Tibial nerve (tissue), 4 donors: ENCODE results near the gene TNFRSF19. TPM values are rescaled to one million over a fixed set of nuclear protein-coding genes. Genes with fewer than 3 reads are reported as not detected.

Experiments
- DNase-seq, 2 donors: peaks; one replicate each; pipeline ENCODE4 v3.0.0-alpha.2; 2019; ENCODE audit warnings: low spot score in 2 of 2
- H3K27ac ChIP-seq, 4 donors: fragments of 200-600 bp; sonication (generic) in 3 of 4; one replicate each; pipeline ENCODE4 v1.5.1; 2017 to 2019; ENCODE audit warnings: mild to moderate bottlenecking in 1 of 4
- H3K27me3 ChIP-seq, 2 donors: fragments of 200-600 bp; sonication (generic) in 1 of 2; one replicate each; pipeline versions ENCODE4 v1.5.1 to v1.6.0; 2017 to 2019
- H3K36me3 ChIP-seq, 3 donors: fragments of 200-600 bp; sonication (generic); one replicate each; pipeline ENCODE4 v1.5.1; 2018 to 2019
- H3K4me1 ChIP-seq, 4 donors: fragments of 200-600 bp; sonication (generic) in 3 of 4; one replicate each; pipeline ENCODE4 v1.5.1; 2017 to 2019
- H3K4me3 ChIP-seq, 4 donors: fragments of 200-600 bp; sonication (generic) in 3 of 4; one replicate each; pipeline ENCODE4 v1.5.1; 2017 to 2019; ENCODE audit warnings: mild to moderate bottlenecking in 1 of 4, moderate library complexity in 1 of 4
- H3K9me3 ChIP-seq, 4 donors: fragments of 200-600 bp; sonication (generic) in 3 of 4; one replicate each; pipeline ENCODE4 v1.5.1; 2017 to 2019
- CTCF ChIP-seq, 5 experiments: fragments of 200-600 bp in 3 of 5; fragments of 450-650 bp in 2 of 5; sonication (generic) in 3 of 5; IDR thresholded peaks; one replicate each; pipeline ENCODE4 v1.5.1; 2016 to 2019; ENCODE audit warnings: antibody characterized with exemption in 5 of 5, mild to moderate bottlenecking in 3 of 5, moderate library complexity in 2 of 5
- EP300 ChIP-seq, 2 donors: sonication (generic); formaldehyde crosslinking; IDR thresholded peaks; one replicate each; pipeline ENCODE4 v1.6.1; 2017; ENCODE audit warnings: antibody characterized with exemption in 2 of 2, mild to moderate bottlenecking in 1 of 2
- POLR2A ChIP-seq, 2 donors: fragments of 450-650 bp; IDR thresholded peaks; one replicate each; pipeline ENCODE4 v1.6.1; 2017; ENCODE audit warnings: antibody characterized with exemption in 2 of 2, mild to moderate bottlenecking in 2 of 2, moderate library complexity in 2 of 2
- WGBS, 2 donors: methylation state at CpG; one replicate each; pipeline ENCODE4 v1.1.5; 2018; 5-methylcytosine and 5-hydroxymethylcytosine counted together
- total RNA-seq, 4 donors: library from RNA; depleted of rRNA; stranded (reverse); fragments of >200 nt; gene quantifications; one replicate each; pipeline ENCODE4 v1.1.0, GENCODE V29; 2016

Gene TNFRSF19
- total RNA-seq, 4 donors from 2014 or later, result 10.7 to 24.3 (median 20.3) TPM

- no peak for TF ChIP-seq CTCF (IDR thresholded peaks at IDR 0.05)
- no peak for TF ChIP-seq POLR2A (IDR thresholded peaks at IDR 0.05)
- TF ChIP-seq EP300 (IDR thresholded peaks at IDR 0.05), result no peak
- no peaks in the 10 kb centered on the region for H3K9me3 ChIP-seq
- H3K27me3 ChIP-seq, result no peaks in the 10 kb centered on the region
- DNase-seq, result no peak
- H3K4me3 ChIP-seq, result no peak overlapping the region
- H3K4me1 ChIP-seq, result peaks cover 0 to 30% (median 3%) of the 10 kb centered on the region in 4 donors
- 69 to 72% methylated on average over 11 of the region's 11 CpGs for WGBS, 2 donors
- no peak overlapping the region for H3K27ac ChIP-seq
- H3K36me3 ChIP-seq, result peaks cover 0 to 3% (median 0%) of the 10 kb centered on the region in 3 donors
These were observed 84.2 kb downstream of the TNFRSF19 start for GRCh38 chr13:23654111-23655110.

- Histone ChIP-seq H3K4me1 (peaks cover 0 to 30% (median 3%) of the 10 kb centered on the region in 4 donors), H3K27me3 (no peaks in the 10 kb centered on the region), H3K27ac (no peak overlapping the region), H3K4me3 (no peak overlapping the region), H3K36me3 (peaks cover 0 to 12% (median 0%) of the 10 kb centered on the region in 3 donors), H3K9me3 (no peaks in the 10 kb centered on the region)
- WGBS, 2 donors, result 87 to 88% methylated on average over 3 of the region's 3 CpGs
- DNase-seq, result no peak
- no peak for TF ChIP-seq EP300 (IDR thresholded peaks at IDR 0.05)
- TF ChIP-seq POLR2A (IDR thresholded peaks at IDR 0.05), result no peak
- no peak for TF ChIP-seq CTCF (IDR thresholded peaks at IDR 0.05)
These were observed 85.1 kb downstream of the TNFRSF19 start for GRCh38 chr13:23655321-23655720.

- peak overlapping the region in 2 of 4 donors; percentile 6 to 21 for H3K27ac ChIP-seq
These were observed 86.6 kb downstream of the TNFRSF19 start for GRCh38 chr13:23656637-23657371.

GRCh38 chr13:23658929-23659541 is 88.8 kb downstream of the TNFRSF19 start:
- DNase-seq, result no peak
- H3K9me3 ChIP-seq, result peaks cover 0 to 5% (median 0%) of the 10 kb centered on the region in 4 donors
- H3K36me3 ChIP-seq, result peaks cover 0 to 33% (median 0%) of the 10 kb centered on the region in 3 donors
- TF ChIP-seq CTCF (IDR thresholded peaks at IDR 0.05), result no peak
- TF ChIP-seq EP300 (IDR thresholded peaks at IDR 0.05), result no peak
- TF ChIP-seq POLR2A (IDR thresholded peaks at IDR 0.05), result no peak
- peak overlapping the region in 2 of 4 donors; percentile 12 to 18 for H3K27ac ChIP-seq
- no peaks in the 10 kb centered on the region for H3K27me3 ChIP-seq
- no peak overlapping the region for H3K4me3 ChIP-seq
- peaks cover 0 to 22% (median 3%) of the 10 kb centered on the region in 4 donors for H3K4me1 ChIP-seq
- 63 to 82% methylated on average over 14 to 15 of the region's 15 CpGs for WGBS, 2 donors

More at GRCh38 chr13:23656637-23657371, 86.6 kb downstream of the TNFRSF19 start:
- 24 to 32% methylated on average over 4 of the region's 4 CpGs for WGBS, 2 donors
- H3K4me1 ChIP-seq, result peaks cover 0 to 30% (median 3%) of the 10 kb centered on the region in 4 donors
- no peak for DNase-seq
- no peak overlapping the region for H3K4me3 ChIP-seq
- no peaks in the 10 kb centered on the region for H3K27me3 ChIP-seq
- no peak for TF ChIP-seq CTCF (IDR thresholded peaks at IDR 0.05)
- no peak for TF ChIP-seq POLR2A (IDR thresholded peaks at IDR 0.05)
- peak in 1 of 2 donors; percentile 47 for TF ChIP-seq EP300 (IDR thresholded peaks at IDR 0.05)
- H3K9me3 ChIP-seq, result peaks cover 0 to under 1% (median 0%) of the 10 kb centered on the region in 4 donors
- H3K36me3 ChIP-seq, result peaks cover 0 to 26% (median 0%) of the 10 kb centered on the region in 3 donors
